WTC11 (cell line): ENCODE measurements around the gene ECM1. TPM values are rescaled to one million over a fixed set of nuclear protein-coding genes. Genes with fewer than 3 reads are reported as not detected.

Source experiments
- ATAC-seq: fragments of 200-7000 bp; cut with Tn5 transposase; 2 replicates; pipeline ENCODE4 v1.10.0; 2021; ENCODE audit warnings: mild to moderate bottlenecking, moderate library complexity
- CTCF ChIA-PET: fragments of 300-600 bp; sonication (Branson Sonifier 250); formaldehyde crosslinking; loops from one replicate; lab custom pipeline; 2021; ENCODE audit warnings: antibody characterized with exemption; lab: Charles Lee
- POLR2A ChIA-PET: fragments of 350-600 bp; sonication (Branson Sonifier 250); formaldehyde crosslinking; loops from one replicate; lab custom pipeline; 2021; ENCODE audit warnings: antibody characterized with exemption; lab: Charles Lee
- DNase-seq: peaks from one replicate; pipeline ENCODE4 v3.0.0; 2021; ENCODE audit warnings: low spot score
- H3K27ac Mint-ChIP-seq: 2 replicates; pipeline ENCODE4 v1.8.0; 2021; ENCODE audit warnings: mixed read lengths
- H3K27me3 Mint-ChIP-seq: 2 replicates; pipeline ENCODE4 v1.8.0; 2021; ENCODE audit warnings: low read depth, mild to moderate bottlenecking, moderate library complexity, mixed read lengths
- H3K36me3 Mint-ChIP-seq: 2 replicates; pipeline ENCODE4 v1.8.0; 2021; ENCODE audit warnings: mixed read lengths
- H3K4me1 Mint-ChIP-seq: 2 replicates; pipeline ENCODE4 v1.8.0; 2022; ENCODE audit warnings: mixed read lengths
- H3K4me3 Mint-ChIP-seq: 2 replicates; pipeline ENCODE4 v1.8.0; 2021; ENCODE audit warnings: mild to moderate bottlenecking, moderate library complexity, mixed read lengths
- H3K9me3 Mint-ChIP-seq: 2 replicates; pipeline ENCODE4 v1.8.0; 2021; ENCODE audit warnings: mixed read lengths
- AFF4 ChIP-seq: sonication (generic); formaldehyde crosslinking; IDR thresholded peaks from 2 replicates; pipeline ENCODE4 v1.8.1; 2023; ENCODE audit warnings: mild to moderate bottlenecking, missing genetic modification reagents, borderline replicate concordance
- ATF2 ChIP-seq: sonication (generic); formaldehyde crosslinking; IDR thresholded peaks from 2 replicates; pipeline ENCODE4 v1.8.1; 2022; ENCODE audit warnings: low read depth, missing genetic modification reagents, borderline replicate concordance
- CREB1 ChIP-seq: sonication (generic); formaldehyde crosslinking; IDR thresholded peaks from 2 replicates; pipeline ENCODE4 v1.8.0; 2023; ENCODE audit warnings: mild to moderate bottlenecking, missing genetic modification reagents
- ELF4 ChIP-seq: sonication (generic); formaldehyde crosslinking; IDR thresholded peaks from 2 replicates; pipeline ENCODE4 v1.8.1; 2022; ENCODE audit warnings: low read depth, mild to moderate bottlenecking, moderate library complexity, missing genetic modification reagents
- FOXK1 ChIP-seq: sonication (generic); formaldehyde crosslinking; IDR thresholded peaks from 2 replicates; pipeline ENCODE4 v1.8.0; 2022; ENCODE audit warnings: mild to moderate bottlenecking, moderate library complexity, missing genetic modification reagents
- GABPB1 ChIP-seq: sonication (generic); formaldehyde crosslinking; IDR thresholded peaks from 2 replicates; pipeline ENCODE4 v1.8.1; 2023; ENCODE audit warnings: mild to moderate bottlenecking, missing genetic modification reagents
- NFE2L1 ChIP-seq: sonication (generic); formaldehyde crosslinking; IDR thresholded peaks from 2 replicates; pipeline ENCODE4 v1.8.1; 2023; ENCODE audit warnings: missing genetic modification reagents
- NFYB ChIP-seq: sonication (generic); formaldehyde crosslinking; conservative IDR thresholded peaks from 2 replicates; pipeline ENCODE4 v1.8.0; 2022; ENCODE audit warnings: low read depth, missing genetic modification reagents
- OVOL2 ChIP-seq: fragments of 250-450 bp; sonication (Bioruptor Pico); IDR thresholded peaks from 2 replicates; pipeline ENCODE4 v1.9.0; 2021; ENCODE audit warnings: mild to moderate bottlenecking, borderline replicate concordance
- PRDM15 ChIP-seq: sonication (generic); formaldehyde crosslinking; IDR thresholded peaks from 2 replicates; pipeline ENCODE4 v1.8.0; 2022; ENCODE audit warnings: missing genetic modification reagents
- RORB ChIP-seq: fragments of 250-450 bp; sonication (Bioruptor Pico); IDR thresholded peaks from 2 replicates; pipeline ENCODE4 v1.9.0; 2021; ENCODE audit warnings: mild to moderate bottlenecking
- SOX15 ChIP-seq: fragments of 250-450 bp; sonication (Bioruptor Pico); IDR thresholded peaks from 2 replicates; pipeline ENCODE4 v1.9.0; 2021; ENCODE audit warnings: mild to moderate bottlenecking
- TEAD4 ChIP-seq: sonication (generic); formaldehyde crosslinking; IDR thresholded peaks from 2 replicates; pipeline ENCODE4 v1.8.0; 2022; ENCODE audit warnings: mild to moderate bottlenecking, missing genetic modification reagents
- USF2 ChIP-seq: sonication (generic); formaldehyde crosslinking; IDR thresholded peaks from 2 replicates; pipeline ENCODE4 v1.8.1; 2023; ENCODE audit warnings: mild to moderate bottlenecking, missing genetic modification reagents, moderate library complexity
- ZNF121 ChIP-seq: sonication (generic); formaldehyde crosslinking; IDR thresholded peaks from 2 replicates; pipeline ENCODE4 v1.8.0; 2023; ENCODE audit warnings: missing genetic modification reagents
- ZNF138 ChIP-seq: sonication (generic); formaldehyde crosslinking; conservative IDR thresholded peaks from 2 replicates; pipeline ENCODE4 v1.8.1; 2022; ENCODE audit warnings: mild to moderate bottlenecking, moderate library complexity, missing genetic modification reagents
- ZNF232 ChIP-seq: sonication (generic); formaldehyde crosslinking; IDR thresholded peaks from 2 replicates; pipeline ENCODE4 v1.8.0; 2022; ENCODE audit warnings: mild to moderate bottlenecking, missing genetic modification reagents
- ZNF317 ChIP-seq: sonication (generic); formaldehyde crosslinking; IDR thresholded peaks from 2 replicates; pipeline ENCODE4 v1.8.1; 2023; ENCODE audit warnings: low read depth, mild to moderate bottlenecking, moderate library complexity, missing genetic modification reagents, borderline replicate concordance
- ZNF416 ChIP-seq: fragments of 250-450 bp; sonication (Bioruptor Pico); IDR thresholded peaks from 2 replicates; pipeline ENCODE4 v1.9.0; 2021; ENCODE audit warnings: mild to moderate bottlenecking, inconsistent platforms
- total RNA-seq: library from RNA; stranded (reverse); gene quantifications from 3 replicates; pipeline ENCODE4 v1.2.3, GENCODE V29; 2021

The ECM1 gene
- total RNA-seq, 1 experiment from 2014 or later, result 1.6 TPM

GRCh38 chr1:150466964-150467363 is 40.9 kb upstream of the ECM1 start:
- H3K9me3 Mint-ChIP-seq, result no peaks in the 10 kb centered on the region
- ATAC-seq (no peak), DNase-seq (no peak)
- TF ChIP-seq ZNF232 (CRISPR knock-in tag) (no peak), USF2 (no peak), RORB (CRISPR knock-in tag) (no peak), ZNF138 (CRISPR knock-in tag) (no peak), GABPB1 (CRISPR knock-in tag) (no peak), FOXK1 (CRISPR knock-in tag) (no peak), NFE2L1 (CRISPR knock-in tag) (no peak)
- no peaks in the 10 kb centered on the region for H3K27me3 Mint-ChIP-seq
- no peak overlapping the region for H3K27ac Mint-ChIP-seq
- peaks cover 41% of the 10 kb centered on the region for H3K36me3 Mint-ChIP-seq
- peaks cover 5% of the 10 kb centered on the region; the same call in 1 of the 2 replicates for H3K4me1 Mint-ChIP-seq
- no peak overlapping the region for H3K4me3 Mint-ChIP-seq
- CTCF ChIA-PET, result no interaction called here
- POLR2A ChIA-PET, result no interaction called here

- Mint-ChIP-seq H3K4me1 (peaks cover 11% of the 10 kb centered on the region), H3K9me3 (no peaks in the 10 kb centered on the region), H3K27ac (no peak overlapping the region), H3K27me3 (no peaks in the 10 kb centered on the region), H3K36me3 (peaks cover 47% of the 10 kb centered on the region), H3K4me3 (no peak overlapping the region)
- ChIA-PET POLR2A (no interaction called here), CTCF (no interaction called here)
- ATAC-seq (no peak), DNase-seq (no peak)
- no peak for TF ChIP-seq ATF2 (CRISPR knock-in tag)
- no peak for TF ChIP-seq ZNF317 (CRISPR knock-in tag)
- TF ChIP-seq OVOL2 (CRISPR knock-in tag), result no peak
- TF ChIP-seq ELF4 (CRISPR knock-in tag), result no peak
- TF ChIP-seq ZNF121, result no peak
- no peak for TF ChIP-seq TEAD4 (CRISPR knock-in tag)
- TF ChIP-seq SOX15 (CRISPR knock-in tag), result no peak
- no peak for TF ChIP-seq NFYB (CRISPR knock-in tag)
- TF ChIP-seq PRDM15, result no peak
- no peak for TF ChIP-seq CREB1 (CRISPR knock-in tag)
- TF ChIP-seq ZNF416 (CRISPR knock-in tag), result no peak
- no peak for TF ChIP-seq AFF4
These were observed 38.6 kb upstream of the ECM1 start for GRCh38 chr1:150469291-150469690.
